Fibroblast of mammary gland (primary cell): ENCODE results near the gene SMIM30.

Experiments used
- DNase-seq: peaks from one replicate; pipeline ENCODE4 v3.0.0-alpha.2; 2010; ENCODE audit warnings: low read depth
- H3K4me3 ChIP-seq: 2 replicates; pipeline ENCODE4 v1.5.1; 2011; ENCODE audit warnings: low read depth, mild to moderate bottlenecking, low read length, moderate library complexity; ENCODE audit not compliant: control insufficient read depth
- CTCF ChIP-seq: conservative IDR thresholded peaks from 2 replicates; pipeline ENCODE4 v1.5.1; 2011; ENCODE audit warnings: low read depth, low read length, inconsistent platforms; ENCODE audit not compliant: control insufficient read depth, insufficient read depth

The SMIM30 gene

GRCh38 chr7:113083132-113083815, 35.1 kb downstream of the SMIM30 start:
- H3K4me3 ChIP-seq, result no peak overlapping the region
- no peak for TF ChIP-seq CTCF
- no peak for DNase-seq

GRCh38 chr7:113078331-113078730, 40.0 kb downstream of the SMIM30 start:
- no peak for TF ChIP-seq CTCF

GRCh38 chr7:113076703-113077102, 41.7 kb downstream of the SMIM30 start:
- TF ChIP-seq CTCF, result no peak
- no peak for DNase-seq
- no peak overlapping the region for H3K4me3 ChIP-seq

More at GRCh38 chr7:113078331-113078730, 40.0 kb downstream of the SMIM30 start:
- no peak for DNase-seq
- H3K4me3 ChIP-seq, result no peak overlapping the region

- TF ChIP-seq CTCF, result no peak
- H3K4me3 ChIP-seq, result no peak overlapping the region
- peak; percentile 67 for DNase-seq
Observed at GRCh38 chr7:113071465-113071864, 46.9 kb downstream of the SMIM30 start.
